Uterus (tissue), 4 donors: Measurements from ENCODE around the gene ZNF8. TPM values are rescaled to one million over a fixed set of nuclear protein-coding genes. Genes with fewer than 3 reads are reported as not detected.

Source experiments
- DNase-seq, 2 donors: peaks; one replicate each; pipeline ENCODE4 v3.0.0-alpha.2; 2019 to 2020
- H3K27ac ChIP-seq, 2 donors: fragments of 200-600 bp; sonication (generic); 1 replicate in 1 of 2; 2 replicates in 1 of 2; pipeline ENCODE4 v1.5.1; 2016 to 2018
- H3K27me3 ChIP-seq, 2 donors: fragments of 200-600 bp; sonication (generic); one replicate each; pipeline ENCODE4 v1.5.1; 2018 to 2019; ENCODE audit warnings: control low read depth in 1 of 2
- H3K36me3 ChIP-seq, 2 donors: fragments of 200-600 bp; sonication (generic); one replicate each; pipeline ENCODE4 v1.5.1; 2019; ENCODE audit warnings: control low read depth in 1 of 2
- H3K4me1 ChIP-seq, 2 donors: fragments of 200-600 bp; sonication (generic); one replicate each; pipeline ENCODE4 v1.5.1; 2018 to 2019; ENCODE audit warnings: control low read depth in 1 of 2
- H3K4me3 ChIP-seq, 2 donors: fragments of 200-600 bp; sonication (generic); 1 replicate in 1 of 2; 2 replicates in 1 of 2; pipeline ENCODE4 v1.5.1; 2018 to 2019; ENCODE audit warnings: mild to moderate bottlenecking in 1 of 2
- H3K9me3 ChIP-seq, 2 donors: fragments of 200-600 bp; sonication (generic); one replicate each; pipeline ENCODE4 v1.5.1; 2019; ENCODE audit warnings: control low read depth in 1 of 2
- CTCF ChIP-seq, 4 experiments: fragments of 200-600 bp in 2 of 4; fragments of 450-650 bp in 2 of 4; sonication (generic) in 2 of 4; IDR thresholded peaks; one replicate each; pipeline ENCODE4 v1.5.1; 2016 to 2019; ENCODE audit warnings: antibody characterized with exemption in 4 of 4, mild to moderate bottlenecking in 2 of 4, moderate library complexity in 1 of 4
- POLR2A ChIP-seq, 2 donors: fragments of 450-650 bp; IDR thresholded peaks; one replicate each; pipeline ENCODE4 v1.6.1; 2016; ENCODE audit warnings: antibody characterized with exemption in 2 of 2, mild to moderate bottlenecking in 1 of 2, moderate library complexity in 1 of 2
- intact Hi-C: fragments of 100-400 bp; cut with DNase I; formaldehyde crosslinking; loops from one replicate; pipeline ENCODE4 v1.15.1; 2023; ENCODE audit warnings: low total_unique reads
- microRNA-seq: library from miRNA; unstranded; fragments of <30 nt; microRNA quantifications from one replicate; pipeline ENCODE4, GENCODE V29; 2016; ENCODE audit warnings: borderline microRNAs expressed, borderline replicate concordance
- small RNA-seq: library from RNA; depleted of rRNA; stranded (forward); fragments of <200 nt; gene quantifications from one replicate; pipeline ENCODE3, GENCODE V24; 2016
- total RNA-seq, 4 donors: library from RNA; depleted of rRNA in 3 of 4; stranded (reverse); fragments of >200 nt in 3 of 4; gene quantifications; one replicate each; pipeline versions ENCODE4 v1.1.0 to v1.2.4, GENCODE V29; 2014 to 2023
- donor health status: DM: yes; HTN: yes; CAD: no.

Gene ZNF8
- total RNA-seq, 4 donors from 2014 or later, result 1.8 to 10.8 (median 8.2) TPM

DNA sequence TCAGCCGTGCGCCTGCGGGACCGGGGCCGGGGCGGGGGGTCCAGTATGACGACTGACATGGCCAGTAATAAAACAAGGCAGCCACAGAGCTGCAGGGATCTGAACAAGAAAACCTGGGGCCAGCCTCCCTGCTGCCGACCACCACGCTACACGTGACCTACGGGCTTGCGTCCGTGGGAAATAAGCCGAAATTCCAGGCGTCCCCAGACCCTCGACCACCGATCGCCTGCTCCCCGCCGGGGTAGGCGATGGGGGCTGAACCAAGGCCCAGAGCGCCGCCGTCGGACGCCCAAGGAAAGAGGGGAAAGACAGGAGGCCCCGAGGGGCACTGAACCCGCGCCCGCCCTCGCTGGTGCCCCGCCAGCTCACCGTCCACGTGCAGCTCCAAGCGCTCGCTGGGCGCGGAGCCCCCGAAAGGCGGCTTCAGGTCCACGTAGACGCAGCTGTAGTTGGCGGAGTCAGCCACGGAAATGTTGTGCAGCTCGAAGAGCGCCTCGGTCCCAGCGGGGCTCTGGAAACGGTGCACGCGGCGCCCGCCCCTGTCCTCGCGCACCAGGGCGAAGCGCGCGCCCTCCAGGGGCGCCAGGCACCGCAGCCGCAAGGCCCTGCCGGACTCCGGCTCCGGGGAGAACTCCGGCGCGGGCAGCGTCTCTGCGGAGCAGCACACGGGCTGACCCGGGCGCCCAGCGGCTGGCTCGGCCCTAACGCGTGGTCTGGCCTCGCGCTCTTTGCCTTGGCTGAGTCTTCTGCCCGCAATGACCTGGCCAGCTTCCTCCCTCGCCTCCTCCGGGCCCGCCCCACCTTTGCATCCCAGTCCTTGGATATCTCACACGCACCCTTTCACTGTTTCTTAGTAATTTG, 71.5 kb downstream of the ZNF8 start:
- H3K4me3 ChIP-seq, result no peak overlapping the region
- DNase-seq, result no peak
- TF ChIP-seq CTCF (IDR thresholded peaks at IDR 0.05) (no peak), POLR2A (IDR thresholded peaks at IDR 0.05) (no peak)

DNA sequence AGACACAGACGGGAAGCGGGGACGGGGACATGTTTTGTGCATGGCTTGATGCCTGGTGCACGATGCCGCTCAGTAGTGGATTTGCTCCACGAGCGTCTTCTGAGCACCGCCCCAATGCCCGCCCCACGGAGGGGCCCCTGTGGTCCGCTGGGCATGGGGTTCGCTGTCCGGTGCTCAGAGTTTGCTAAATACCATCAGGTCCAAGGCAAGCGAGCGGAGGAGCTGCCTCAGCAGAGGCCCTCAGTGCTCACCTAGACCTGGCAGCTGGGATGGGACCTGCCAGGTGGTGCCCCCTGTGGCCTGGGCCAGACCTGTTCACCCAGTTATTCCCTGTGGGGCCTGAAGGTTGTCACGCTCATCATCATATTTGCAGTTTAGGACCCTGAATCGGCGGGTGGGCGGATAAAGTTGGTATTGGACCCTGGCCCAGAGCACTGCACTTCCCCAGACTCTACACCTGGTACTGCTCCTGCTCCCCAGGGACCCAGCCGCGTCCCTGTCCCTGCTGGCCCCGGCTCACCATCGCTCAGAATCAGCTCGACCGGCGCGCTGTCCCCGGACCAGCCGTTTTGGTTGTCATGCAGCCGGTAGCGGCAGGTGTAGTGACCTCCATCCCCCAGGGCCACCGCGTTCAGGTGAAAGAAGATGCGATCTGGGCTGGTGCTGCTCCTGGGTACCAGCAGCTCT, 72.3 kb downstream of the ZNF8 start:
- no peak for TF ChIP-seq CTCF (IDR thresholded peaks at IDR 0.05)
- TF ChIP-seq POLR2A (IDR thresholded peaks at IDR 0.05), result no peak
- Histone ChIP-seq H3K4me1 (peaks cover 0 to 2% of the 10 kb centered on the region in 2 donors), H3K36me3 (no peaks in the 10 kb centered on the region), H3K9me3 (no peaks in the 10 kb centered on the region), H3K27me3 (no peaks in the 10 kb centered on the region), H3K27ac (no peak overlapping the region), H3K4me3 (no peak overlapping the region)
- intact Hi-C loops, result no loop called here
- DNase-seq, result no peak

More for the DNA sequence above, 71.5 kb downstream of the ZNF8 start:
- intact Hi-C loops, result no loop called here
- Histone ChIP-seq H3K27ac (no peak overlapping the region), H3K4me1 (no peaks in the 10 kb centered on the region), H3K9me3 (no peaks in the 10 kb centered on the region), H3K36me3 (no peaks in the 10 kb centered on the region), H3K27me3 (no peaks in the 10 kb centered on the region)

DNA sequence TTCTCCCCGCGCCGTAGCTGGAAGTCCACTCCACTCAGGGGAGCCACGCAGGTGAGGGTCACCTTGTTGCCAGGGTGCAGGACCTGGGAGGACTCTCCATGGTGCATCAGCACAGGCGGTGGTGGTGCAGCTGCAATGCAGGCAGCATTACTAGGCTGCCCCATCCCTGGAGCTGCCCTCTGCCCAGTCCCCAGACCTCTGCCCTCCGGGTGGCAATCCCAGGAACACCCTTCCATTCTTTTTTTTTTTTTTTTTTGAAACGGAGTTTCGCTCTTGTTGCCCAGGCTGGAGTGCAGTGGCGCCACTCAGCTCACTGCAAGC, 72.8 kb downstream of the ZNF8 start:
- no peak overlapping the region for H3K4me3 ChIP-seq
- H3K27me3 ChIP-seq, result no peaks in the 10 kb centered on the region
- H3K27ac ChIP-seq, result no peak overlapping the region
- no peak for DNase-seq
- no peaks in the 10 kb centered on the region for H3K36me3 ChIP-seq
- no peaks in the 10 kb centered on the region for H3K9me3 ChIP-seq
- TF ChIP-seq CTCF (IDR thresholded peaks at IDR 0.05), result no peak
- no peak for TF ChIP-seq POLR2A (IDR thresholded peaks at IDR 0.05)
- intact Hi-C loops, result no loop called here
- H3K4me1 ChIP-seq, result peaks cover 0 to 7% of the 10 kb centered on the region in 2 donors

DNA sequence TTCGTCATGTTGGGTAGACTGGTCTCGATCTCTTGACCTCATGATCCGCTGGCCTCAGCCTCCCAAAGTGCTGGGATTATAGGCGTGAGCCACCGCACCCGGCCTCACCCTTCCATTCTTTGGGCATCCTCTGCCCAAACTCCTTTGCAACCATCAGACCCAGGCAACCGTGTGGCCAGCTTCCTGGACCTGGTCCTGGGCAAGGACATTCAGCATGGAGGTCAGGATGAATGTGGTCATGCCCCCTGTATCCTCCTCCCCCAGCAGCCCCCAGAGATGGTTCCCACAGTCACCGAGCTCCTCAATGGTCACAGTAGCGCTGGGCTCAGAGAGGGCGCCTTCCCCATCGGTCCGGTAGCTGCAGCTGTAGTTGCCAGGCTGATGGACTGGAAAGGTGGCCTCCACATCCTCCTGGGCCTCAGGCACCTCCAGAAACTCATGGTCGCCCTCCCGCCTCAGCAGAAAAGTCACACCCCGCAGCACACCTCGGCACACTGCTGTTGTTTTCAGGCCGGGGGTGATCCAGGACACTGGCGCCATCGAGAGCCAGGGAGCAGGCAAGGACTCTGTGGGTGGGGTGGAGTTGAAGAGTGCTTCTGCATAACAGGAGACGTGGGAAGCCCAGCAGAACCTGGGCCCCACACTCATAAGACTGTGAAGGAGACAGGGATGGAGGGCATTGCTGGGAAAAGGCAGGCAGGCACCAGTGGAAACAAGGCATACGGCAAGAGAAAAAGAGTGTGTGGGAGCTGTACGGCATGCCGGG, 73.4 kb downstream of the ZNF8 start:
- no peak for TF ChIP-seq POLR2A (IDR thresholded peaks at IDR 0.05)
- TF ChIP-seq CTCF (IDR thresholded peaks at IDR 0.05), result no peak
- H3K4me1 ChIP-seq, result peaks cover 0 to 14% of the 10 kb centered on the region in 2 donors
- DNase-seq, result no peak
- no peak overlapping the region for H3K27ac ChIP-seq
- no peaks in the 10 kb centered on the region for H3K36me3 ChIP-seq
- no peak overlapping the region for H3K4me3 ChIP-seq
- no peaks in the 10 kb centered on the region for H3K9me3 ChIP-seq
- intact Hi-C loops, result no loop called here
- no peaks in the 10 kb centered on the region for H3K27me3 ChIP-seq

Small RNA genes within 50 kb of the gene (microRNA-seq; reads per million reads assigned to microRNA genes)
- gene MIR6806, result not detected

Small RNA genes within 50 kb of the gene (small RNA-seq; reads per million reads assigned to genes)
- gene MIR6806, result not detected

Other genes starting within 250 kb of the ZNF8 start
- gene ZSCAN1, start 244.9 kb upstream of the ZNF8 start, total RNA-seq, result not detected
- 10 to 100 TPM in 3 of 4 donors, 1 to 10 TPM in 1; 6.2 to 18.6 (median 15.3) TPM for gene ZNF135, start 219.7 kb upstream of the ZNF8 start, total RNA-seq
- 100 to 1,000 TPM in 3 of 4 donors, 10 to 100 TPM in 1; 51.5 to 138 (median 121) TPM for gene ZSCAN18, start 180.7 kb upstream of the ZNF8 start, total RNA-seq
- gene ZNF329, start 128.2 kb upstream of the ZNF8 start, total RNA-seq, result 10 to 100 TPM in 3 of 4 donors, 1 to 10 TPM in 1; 2.6 to 29.7 (median 13.3) TPM
- gene ZNF274, start 95.9 kb upstream of the ZNF8 start, total RNA-seq, result 10 to 100 TPM; 10.8 to 34.3 (median 29.7) TPM
- 10 to 100 TPM in 3 of 4 donors, 1 to 10 TPM in 1; 2.6 to 67.0 (median 43.7) TPM for gene ZNF544, start 50.0 kb upstream of the ZNF8 start, total RNA-seq
- 10 to 100 TPM; 27.1 to 62.1 (median 39.2) TPM for gene ERVK3-1, start 26.4 kb downstream of the ZNF8 start, total RNA-seq
- 1 to 10 TPM; 3.9 to 5.1 (median 4.6) TPM for gene ZSCAN22, start 48.0 kb downstream of the ZNF8 start, total RNA-seq
- 100 to 1,000 TPM in 1 of 4 donors, 10 to 100 TPM in 1, 1 to 10 TPM in 2; 2.8 to 108 (median 12.9) TPM for gene A1BG, start 74.5 kb downstream of the ZNF8 start, total RNA-seq
- 1 to 10 TPM in 3 of 4 donors, not detected in 1; 3.4 to 7.2 (median 6.8) TPM for gene ZNF497, start 83.8 kb downstream of the ZNF8 start, total RNA-seq
- 1 to 10 TPM in 3 of 4 donors, not detected in 1; 1.6 to 4.6 (median 2.8) TPM for gene ZNF837, start 102.1 kb downstream of the ZNF8 start, total RNA-seq
- 1,000 to 10,000 TPM; 1,103 to 4,958 (median 2,770) TPM for gene RPS5, start 108.3 kb downstream of the ZNF8 start, total RNA-seq
- gene RNF225, start 116.7 kb downstream of the ZNF8 start, total RNA-seq, result not detected
- 10 to 100 TPM in 2 of 4 donors, 1 to 10 TPM in 2; 1.5 to 26.6 (median 16.4) TPM for gene ZNF584, start 129.7 kb downstream of the ZNF8 start, total RNA-seq
- gene ZNF132, start 161.2 kb downstream of the ZNF8 start, total RNA-seq, result 10 to 100 TPM in 1 of 4 donors, 1 to 10 TPM in 3; 4.4 to 19.8 (median 7.6) TPM
- gene ZNF324B, start 172.7 kb downstream of the ZNF8 start, total RNA-seq, result 10 to 100 TPM in 1 of 4 donors, 1 to 10 TPM in 3; 1.2 to 17.5 (median 7.3) TPM
- gene ZNF324, start 188.1 kb downstream of the ZNF8 start, total RNA-seq, result 10 to 100 TPM in 3 of 4 donors, 1 to 10 TPM in 1; 2.9 to 75.1 (median 27.1) TPM
- 10 to 100 TPM in 3 of 4 donors, 1 to 10 TPM in 1; 1.8 to 18.7 (median 11.4) TPM for gene ZNF446, start 197.4 kb downstream of the ZNF8 start, total RNA-seq
- 10 to 100 TPM in 1 of 4 donors, 1 to 10 TPM in 3; 1.8 to 10.2 (median 6.7) TPM for gene SLC27A5, start 233.0 kb downstream of the ZNF8 start, total RNA-seq
- 10 to 100 TPM in 1 of 4 donors, 1 to 10 TPM in 2, under 1 TPM in 1; 0.88 to 17.8 (median 3.8) TPM for gene ZBTB45, start 240.9 kb downstream of the ZNF8 start, total RNA-seq